ENCODE measurements around the gene CAMKMT. TPM values are rescaled to one million over a fixed set of nuclear protein-coding genes. Genes with fewer than 3 reads are reported as not detected.

Gene CAMKMT
- total RNA-seq, 2 experiments from 2014 or later = 11.9 to 13.9 TPM

GRCh38 chr2:44802777-44803424, 441.2 kb downstream of the CAMKMT start:
- ChIA-PET POLR2A (no interaction called here), CTCF (no interaction called here)
- intact Hi-C loops (cut with DNase I, micrococcal nuclease) = no loop called here
- peaks cover 59 to 97% of the 10 kb centered on the region in 2 experiments for H3K27me3 ChIP-seq (ENCODE audit: control insufficient read depth in 1 of 2, insufficient read depth in 2 of 2, low read length in 2 of 2)
- peaks cover 0 to 10% of the 10 kb centered on the region in 2 experiments for H3K9me3 ChIP-seq (ENCODE audit: control insufficient read depth in 1 of 2, insufficient read depth in 1 of 2, low read length in 2 of 2)
- TF ChIP-seq CTCF (IDR thresholded peaks at IDR 0.05) = no peak
- DNase-seq = no peak
- H3K27ac ChIP-seq (ENCODE audit: low read depth in 1 of 2, low read length in 2 of 2) = no peak overlapping the region
- Mint-ChIP-seq H3K4me1 (ENCODE audit: low read depth) (peaks cover 20% of the 10 kb centered on the region), H3K36me3 (ENCODE audit: low read depth) (no peaks in the 10 kb centered on the region), H3K27ac (no peak overlapping the region), H3K9me3 (no peaks in the 10 kb centered on the region), H3K4me3 (no peak overlapping the region), H3K27me3 (peaks cover 93% of the 10 kb centered on the region)
- no peak for ATAC-seq (ENCODE audit: poor library complexity)
- H3K4me1 ChIP-seq (ENCODE audit: insufficient read depth, low read length) = peaks cover 14% of the 10 kb centered on the region
- no peak overlapping the region for H3K4me3 ChIP-seq (ENCODE audit: low read length)
- no peaks in the 10 kb centered on the region for H3K36me3 ChIP-seq (ENCODE audit: insufficient read depth, low read length)

GRCh38 chr2:44804406-44805265, 442.9 kb downstream of the CAMKMT start:
- ATAC-seq (ENCODE audit: poor library complexity) (no peak), DNase-seq (no peak)
- Histone ChIP-seq H3K4me1 (ENCODE audit: insufficient read depth, low read length) (peaks cover 14% of the 10 kb centered on the region), H3K27me3 (ENCODE audit: control insufficient read depth in 1 of 2, insufficient read depth in 2 of 2, low read length in 2 of 2) (peaks cover 50 to 88% of the 10 kb centered on the region in 2 experiments), H3K27ac (ENCODE audit: low read depth in 1 of 2, low read length in 2 of 2) (no peak overlapping the region), H3K9me3 (ENCODE audit: control insufficient read depth in 1 of 2, insufficient read depth in 1 of 2, low read length in 2 of 2) (peaks cover 0 to 7% of the 10 kb centered on the region in 2 experiments), H3K4me3 (ENCODE audit: low read length) (no peak overlapping the region), H3K36me3 (ENCODE audit: insufficient read depth, low read length) (no peaks in the 10 kb centered on the region)
- Mint-ChIP-seq H3K9me3 (no peaks in the 10 kb centered on the region), H3K27ac (no peak overlapping the region), H3K4me1 (ENCODE audit: low read depth) (peaks cover 20% of the 10 kb centered on the region), H3K4me3 (no peak overlapping the region), H3K27me3 (peaks cover 89% of the 10 kb centered on the region), H3K36me3 (ENCODE audit: low read depth) (no peaks in the 10 kb centered on the region)
- intact Hi-C loops (cut with DNase I, micrococcal nuclease) = no loop called here
- ChIA-PET CTCF (no interaction called here), POLR2A (no interaction called here)
- no peak for TF ChIP-seq CTCF (IDR thresholded peaks at IDR 0.05)

- no peak for TF ChIP-seq CTCF (IDR thresholded peaks at IDR 0.05)
- ATAC-seq (ENCODE audit: poor library complexity) (no peak), DNase-seq (no peak)
- H3K4me1 ChIP-seq (ENCODE audit: insufficient read depth, low read length) = peaks cover 14% of the 10 kb centered on the region
- intact Hi-C loops (cut with DNase I, micrococcal nuclease) = no loop called here
- H3K27ac Mint-ChIP-seq = no peak overlapping the region
- H3K27me3 Mint-ChIP-seq = peaks cover 89% of the 10 kb centered on the region
- H3K4me3 ChIP-seq (ENCODE audit: low read length) = no peak overlapping the region
- CTCF ChIA-PET = no interaction called here
- POLR2A ChIA-PET = no interaction called here
- no peak overlapping the region for H3K4me3 Mint-ChIP-seq
- no peaks in the 10 kb centered on the region for H3K36me3 ChIP-seq (ENCODE audit: insufficient read depth, low read length)
- H3K27ac ChIP-seq (ENCODE audit: low read depth in 1 of 2, low read length in 2 of 2) = no peak overlapping the region
- peaks cover 14% of the 10 kb centered on the region for H3K4me1 Mint-ChIP-seq (ENCODE audit: low read depth)
- H3K27me3 ChIP-seq (ENCODE audit: control insufficient read depth in 1 of 2, insufficient read depth in 2 of 2, low read length in 2 of 2) = peaks cover 42 to 78% of the 10 kb centered on the region in 2 experiments
- no peaks in the 10 kb centered on the region for H3K9me3 Mint-ChIP-seq
- H3K36me3 Mint-ChIP-seq (ENCODE audit: low read depth) = no peaks in the 10 kb centered on the region
- peaks cover 0 to 4% of the 10 kb centered on the region in 2 experiments for H3K9me3 ChIP-seq (ENCODE audit: control insufficient read depth in 1 of 2, insufficient read depth in 1 of 2, low read length in 2 of 2)
Observed at GRCh38 chr2:44805401-44806235, 443.9 kb downstream of the CAMKMT start.
